ENCODE data around the gene FARP1. TPM values are rescaled to one million over a fixed set of nuclear protein-coding genes. Genes with fewer than 3 reads are reported as not detected.

The FARP1 gene
- total and polyA plus RNA-seq, 2 of the 13 experiments (the other 11 are each of a cell fraction or from before 2014, with no cell fraction given): 70.6 to 126 TPM

- DNase-seq (ENCODE audit: low spot score) (no peak), FAIRE-seq (no peak), ATAC-seq (peak; percentile 9; the same call in 2 of the 3 replicates)
- 86% methylated on average over 5 of the region's 5 CpGs for WGBS (ENCODE audit: low lambda C conversion rate)
- intact Hi-C loops (cut with micrococcal nuclease; ENCODE audit: unreplicated experiment) (loop anchor here (5.0 kb wide), 1 partner anchor 69 kb away; no protein-coding TSS in a partner anchor), in situ Hi-C loops (cut with HindIII; ENCODE audit: extremely low pct_ligation_motif_present, low pct_unique_long_range_greater_than_20kb) (no loop called here)
- POLR2A ChIA-PET: no interaction called here
- H2AFZ ChIP-seq (ENCODE audit: low read length): no peak overlapping the region
- H3K27me3 ChIP-seq (ENCODE audit: control insufficient read depth in 1 of 2, insufficient read depth in 2 of 2, low read length in 2 of 2): no peaks in the 10 kb centered on the region
- H3K4me3 ChIP-seq (replicated peaks in 1 of 3; ENCODE audit: insufficient read depth in 1 of 3, low read depth in 2 of 3, low read length in 3 of 3): no peak overlapping the region
- BruUV-seq (replicated peaks): no TSS peak
- CTCF ChIA-PET (ENCODE audit: low intra/inter-chr PET ratio, low total read pairs): no interaction called here
- H3K79me2 ChIP-seq (ENCODE audit: insufficient read depth, low read length): peaks cover 24% of the 10 kb centered on the region
- no peaks in the 10 kb centered on the region for H3K9me3 ChIP-seq (ENCODE audit: low read length)
- H3K27ac ChIP-seq (ENCODE audit: extremely low read length, insufficient read depth, low read length): peak overlapping the region; percentile 46
- H3K9ac ChIP-seq (ENCODE audit: insufficient read depth, low read depth, low read length): no peak overlapping the region
- H4K20me1 ChIP-seq (ENCODE audit: insufficient read depth, low read length): peaks cover 20% of the 10 kb centered on the region; the same call in 1 of the 2 replicates
- no peak overlapping the region for H3K4me2 ChIP-seq (ENCODE audit: low read depth, low read length)
- H3K36me3 ChIP-seq (replicated peaks in 1 of 2; ENCODE audit: control insufficient read depth in 1 of 2, insufficient read depth in 2 of 2, low read length in 2 of 2): peaks cover 23 to 62% of the 10 kb centered on the region in 2 experiments
- H3K4me1 ChIP-seq (ENCODE audit: insufficient read depth, low read length): peaks cover 42% of the 10 kb centered on the region
- TF ChIP-seq YY1 (IDR thresholded peaks at IDR 0.05; ENCODE audit: insufficient read depth, insufficient replicate concordance, low read depth, low read length) (no peak), HMGXB4 (CRISPR knock-in tag; IDR thresholded peaks at IDR 0.05; ENCODE audit: borderline replicate concordance in 1 of 2, low read depth in 1 of 2) (no peak), ELK4 (CRISPR knock-in tag; IDR thresholded peaks at IDR 0.05; ENCODE audit: borderline replicate concordance) (no peak), PCBP2 (optimal IDR thresholded peaks at IDR 0.05; ENCODE audit: low read depth, low read length, poor library complexity, severe bottlenecking) (peak; percentile 51), ZNF207 (IDR thresholded peaks at IDR 0.05; ENCODE audit: borderline replicate concordance) (no peak), CCDC6 (CRISPR knock-in tag; IDR thresholded peaks at IDR 0.05) (no peak), ZNF644 (CRISPR knock-in tag; IDR thresholded peaks at IDR 0.05; ENCODE audit: low read depth) (no peak), GATA4 (IDR thresholded peaks at IDR 0.05; ENCODE audit: borderline replicate concordance, low read depth) (no peak), RARA (CRISPR knock-in tag; IDR thresholded peaks at IDR 0.05) (no peak), PCBP1 (IDR thresholded peaks at IDR 0.05; ENCODE audit: borderline replicate concordance, low read depth, low read length) (peak; percentile 71; the same call in 1 of the 2 replicates), KDM3A (CRISPR knock-in tag; IDR thresholded peaks at IDR 0.05; ENCODE audit: low read depth) (no peak), ELF3 (CRISPR knock-in tag; IDR thresholded peaks at IDR 0.05) (no peak), HNRNPK (IDR thresholded peaks at IDR 0.05; ENCODE audit: low read depth, low read length, poor library complexity, severe bottlenecking) (peak; percentile 95), NCOA5 (CRISPR knock-in tag; IDR thresholded peaks at IDR 0.05) (no peak), ZNF768 (CRISPR knock-in tag; IDR thresholded peaks at IDR 0.05) (no peak), ATF6 (CRISPR knock-in tag; conservative IDR thresholded peaks at IDR 0.05) (no peak)
Observed at GRCh38 chr13:98473135-98473787, 330.4 kb downstream of the FARP1 start.

Measured in HepG2 (cell line).